ENCODE measurements around the gene MACO1. TPM values are rescaled to one million over a fixed set of nuclear protein-coding genes. Genes with fewer than 3 reads are reported as not detected.
A peak's percentile ranks its signal among the peaks of the same experiment; 100 is the strongest.
"Not testable (repeated sequence)": the region's sequence is repeated elsewhere in the genome, so short reads cannot be mapped to it uniquely, and the experiment has no call there.

Gene MACO1, protein sequence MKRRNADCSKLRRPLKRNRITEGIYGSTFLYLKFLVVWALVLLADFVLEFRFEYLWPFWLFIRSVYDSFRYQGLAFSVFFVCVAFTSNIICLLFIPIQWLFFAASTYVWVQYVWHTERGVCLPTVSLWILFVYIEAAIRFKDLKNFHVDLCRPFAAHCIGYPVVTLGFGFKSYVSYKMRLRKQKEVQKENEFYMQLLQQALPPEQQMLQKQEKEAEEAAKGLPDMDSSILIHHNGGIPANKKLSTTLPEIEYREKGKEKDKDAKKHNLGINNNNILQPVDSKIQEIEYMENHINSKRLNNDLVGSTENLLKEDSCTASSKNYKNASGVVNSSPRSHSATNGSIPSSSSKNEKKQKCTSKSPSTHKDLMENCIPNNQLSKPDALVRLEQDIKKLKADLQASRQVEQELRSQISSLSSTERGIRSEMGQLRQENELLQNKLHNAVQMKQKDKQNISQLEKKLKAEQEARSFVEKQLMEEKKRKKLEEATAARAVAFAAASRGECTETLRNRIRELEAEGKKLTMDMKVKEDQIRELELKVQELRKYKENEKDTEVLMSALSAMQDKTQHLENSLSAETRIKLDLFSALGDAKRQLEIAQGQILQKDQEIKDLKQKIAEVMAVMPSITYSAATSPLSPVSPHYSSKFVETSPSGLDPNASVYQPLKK
- total RNA-seq: 10.3 TPM
- long read RNA-seq, partial matches to known transcripts: 6 of 11 reads
- long read RNA-seq, other reads (novel, unspliced or antisense): 2 of 11 reads

DNA sequence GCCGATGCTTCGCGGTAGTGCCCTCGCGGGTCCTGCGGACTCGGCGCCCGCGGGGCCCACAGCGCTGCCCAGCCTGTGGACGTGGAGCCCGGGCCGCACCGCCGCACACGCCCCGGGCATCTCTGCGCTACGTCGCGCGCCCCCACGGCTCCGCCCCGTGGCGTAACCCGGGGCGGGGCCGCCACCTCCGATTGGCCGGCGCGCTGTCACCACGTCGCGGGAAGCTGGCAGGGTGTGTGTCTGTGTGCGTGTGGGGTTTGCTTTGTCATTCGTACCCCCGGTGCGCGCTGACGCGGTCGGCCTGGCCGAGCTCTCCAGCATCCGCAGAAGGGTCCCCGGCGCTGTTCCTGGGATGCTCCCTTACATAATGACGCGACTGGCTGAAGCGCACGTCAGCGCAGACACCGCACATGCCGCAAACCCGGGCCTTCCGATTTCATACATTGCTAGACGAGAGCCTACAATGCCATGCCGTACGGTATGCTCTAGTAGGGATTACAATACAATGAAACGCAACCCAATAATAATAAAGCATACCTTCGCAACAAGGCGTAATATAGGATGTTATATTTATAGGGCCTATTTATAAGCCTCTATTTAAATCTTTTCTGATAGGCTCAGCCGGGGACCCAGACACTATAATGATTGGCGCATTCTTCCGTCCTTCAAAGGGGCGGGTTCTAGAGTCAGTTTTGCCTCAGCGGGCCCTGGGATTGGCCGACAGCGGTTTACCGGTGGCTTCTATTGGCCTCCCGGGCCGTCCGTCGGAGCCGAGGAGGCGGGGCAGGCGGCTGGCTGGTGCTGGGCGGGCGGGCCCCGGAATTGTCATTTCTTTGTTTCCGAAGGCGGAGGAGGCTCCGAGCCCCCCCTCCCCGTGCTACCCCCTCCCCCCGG lies at the start of gene MACO1:
Gene MACO1 (plus strand): TSS at position 825 of the 894 bp plus-strand sequence. CDS start 202 bp downstream, outside the sequence.
- DNase-seq (ENCODE audit: low spot score): peak; percentile 98
- intact Hi-C loops (cut with DNase I): loop anchor here (5.0 kb wide), 2 partner anchors 52 to 93 kb away; partner anchors contain the start of gene TMEM50A

DNA sequence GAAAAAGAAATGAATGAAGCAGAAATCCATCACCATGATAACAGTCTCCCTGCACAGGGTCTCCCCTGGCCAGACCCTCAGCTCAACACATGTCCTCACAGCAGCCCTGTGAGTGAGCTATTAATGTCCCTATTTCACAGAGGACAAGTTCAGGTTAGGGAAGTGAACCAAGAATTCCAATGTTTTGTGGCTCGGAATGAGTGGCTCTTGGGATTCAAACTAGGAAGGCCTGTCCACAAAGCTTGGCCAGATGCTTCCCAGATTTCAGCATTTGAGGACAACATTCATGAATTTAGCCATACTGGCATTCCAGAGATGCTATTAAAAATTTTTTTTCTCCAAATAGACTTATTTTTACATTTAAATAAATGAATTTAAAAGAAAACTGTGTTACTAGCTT lies 48.2 kb upstream of the MACO1 start:
- intact Hi-C loops (cut with DNase I): not testable (repeated sequence)

DNA sequence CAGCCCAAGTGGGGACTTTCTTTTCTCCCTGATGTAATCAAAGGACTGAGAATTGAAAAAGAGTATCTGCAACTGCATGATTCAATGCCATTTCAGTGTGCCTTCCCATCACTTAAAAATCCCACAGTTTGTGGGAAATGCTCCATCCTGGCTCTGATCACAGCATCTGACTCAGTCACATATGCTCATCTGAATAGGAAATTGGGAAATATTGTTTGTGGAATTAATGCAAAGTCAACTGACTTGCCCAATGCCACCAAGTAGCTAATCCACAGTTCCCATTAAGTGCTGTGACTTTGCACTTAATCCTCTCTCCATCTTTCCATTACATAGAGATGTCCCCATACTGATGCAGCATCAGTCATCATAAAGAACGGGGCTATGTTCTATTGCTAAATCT lies 47.6 kb upstream of the MACO1 start:
- DNase-seq (ENCODE audit: low spot score); intact Hi-C loops (cut with DNase I): not testable (repeated sequence)

More for the DNA sequence above, 48.2 kb upstream of the MACO1 start:
- not testable (repeated sequence) for DNase-seq (ENCODE audit: low spot score)

DNA sequence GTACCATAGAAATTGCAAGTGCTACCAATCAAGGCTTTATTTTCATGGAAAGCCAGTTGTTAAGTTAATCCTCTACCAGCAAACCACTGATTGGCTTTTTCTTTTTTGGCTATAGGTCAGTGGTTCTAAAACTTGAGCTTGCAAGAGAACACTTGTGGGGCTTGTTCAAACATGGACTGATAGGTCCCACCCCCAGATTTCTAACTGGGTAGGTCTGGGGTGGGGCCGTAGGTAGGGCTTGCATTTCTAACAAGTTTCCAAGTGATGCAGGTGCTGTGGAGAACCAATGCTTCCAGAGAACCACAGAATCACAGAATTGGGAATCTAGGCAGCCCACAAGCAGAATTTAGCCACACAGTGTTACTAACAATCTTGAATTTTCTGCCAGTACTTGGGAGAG lies 46.8 kb upstream of the MACO1 start:
- DNase-seq (ENCODE audit: low spot score); intact Hi-C loops (cut with DNase I): not testable (repeated sequence)

DNA sequence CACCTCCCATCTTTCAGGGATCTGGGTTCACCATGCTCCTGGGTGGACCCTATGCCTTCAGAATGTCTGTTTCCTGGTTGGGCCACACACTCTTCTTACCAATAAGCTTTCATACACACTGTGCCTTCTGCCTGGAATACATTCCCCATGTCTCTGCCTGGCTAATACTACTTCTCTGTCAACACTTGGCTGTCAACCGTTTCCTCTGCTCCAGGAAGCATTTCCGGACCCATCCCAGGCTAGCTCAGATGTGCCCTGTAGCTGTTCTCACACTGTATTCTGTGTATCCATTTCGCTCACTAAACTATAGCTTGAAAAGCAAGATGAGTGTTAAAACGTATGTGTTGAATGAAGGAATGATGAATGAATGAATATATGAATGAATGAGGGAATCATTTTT lies 43.6 kb upstream of the MACO1 start:
- DNase-seq (ENCODE audit: low spot score); intact Hi-C loops (cut with DNase I): not testable (repeated sequence)

DNA sequence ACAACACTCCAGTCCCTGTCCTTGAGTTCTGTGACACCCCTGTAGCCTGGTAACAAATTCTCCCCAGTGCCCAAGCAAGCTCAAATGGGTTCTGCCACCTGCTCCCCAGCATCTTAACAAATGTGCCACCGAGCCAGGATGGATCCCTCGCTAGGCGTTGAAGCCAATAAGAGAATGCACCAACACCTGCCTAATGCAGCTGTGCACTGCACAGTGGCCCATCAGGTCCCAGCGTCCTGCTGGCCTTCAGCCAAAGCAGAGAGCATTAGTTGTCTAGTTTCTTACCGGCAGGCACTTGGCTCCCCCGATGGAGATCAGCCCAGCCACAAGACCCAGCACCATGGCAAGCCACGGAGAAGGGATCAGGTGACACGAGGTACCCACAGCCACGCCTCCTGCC lies 42.0 kb upstream of the MACO1 start:
- intact Hi-C loops (cut with DNase I); DNase-seq (ENCODE audit: low spot score): not testable (repeated sequence)

DNA sequence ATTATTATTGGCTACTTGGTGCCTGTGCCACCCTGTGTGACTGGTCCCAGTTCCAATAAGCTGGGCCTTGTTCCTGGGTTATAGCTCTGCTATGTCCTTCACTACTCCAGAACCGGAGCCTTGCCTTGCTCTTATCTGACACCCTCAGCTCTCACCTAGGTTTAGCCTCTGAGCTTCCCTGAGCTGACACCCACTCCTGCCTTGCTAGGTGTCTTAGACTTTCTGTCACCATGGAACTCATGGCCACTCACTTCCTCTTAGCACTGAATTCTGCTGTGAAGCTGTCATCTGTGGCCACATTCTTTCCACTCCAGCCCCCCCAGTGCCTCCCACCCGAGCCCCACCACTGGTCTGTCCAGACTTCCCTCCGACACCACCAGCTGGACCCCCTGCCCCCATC lies 41.0 kb upstream of the MACO1 start:
- intact Hi-C loops (cut with DNase I); DNase-seq (ENCODE audit: low spot score): not testable (repeated sequence)

DNA sequence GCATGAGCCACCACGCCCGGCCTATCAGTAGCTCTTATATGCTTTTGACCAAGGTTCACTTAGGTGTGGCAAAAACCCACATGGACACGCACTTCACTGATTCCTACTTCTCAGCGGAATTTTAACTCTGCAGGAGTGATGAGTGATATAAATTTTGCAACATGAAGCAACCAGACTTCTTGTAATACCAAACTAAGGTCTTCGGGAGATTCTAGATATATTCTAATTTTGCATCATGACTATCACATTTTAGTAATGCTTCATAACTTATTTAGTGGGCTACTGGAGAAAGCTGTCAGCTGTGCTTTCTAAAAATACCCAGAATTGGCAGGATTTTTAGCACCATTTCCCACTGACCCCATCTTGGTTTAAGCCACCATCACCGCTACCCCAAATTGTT lies 37.9 kb upstream of the MACO1 start:
- no peak for DNase-seq (ENCODE audit: low spot score)
- intact Hi-C loops (cut with DNase I): no loop called here

DNA sequence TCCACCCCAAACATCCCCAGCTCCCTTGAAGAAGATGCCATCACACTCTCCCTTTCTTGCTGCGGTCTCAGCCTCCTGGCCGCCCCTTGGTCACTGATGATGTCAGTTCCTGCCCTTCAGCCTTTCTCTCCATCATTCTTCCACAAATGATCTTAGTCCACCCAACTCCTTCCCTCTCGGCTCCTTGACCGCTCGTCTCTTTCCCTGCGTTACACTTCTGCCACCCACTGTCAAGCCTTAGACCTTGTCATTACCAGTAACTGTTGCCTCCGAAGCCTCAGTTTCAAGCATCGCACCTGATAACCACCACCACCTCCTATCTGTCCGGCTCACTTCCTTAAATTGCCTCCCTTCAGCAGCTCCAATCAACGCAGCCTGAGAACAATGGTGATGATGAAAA lies 33.1 kb upstream of the MACO1 start:
- intact Hi-C loops (cut with DNase I); DNase-seq (ENCODE audit: low spot score): not testable (repeated sequence)

DNA sequence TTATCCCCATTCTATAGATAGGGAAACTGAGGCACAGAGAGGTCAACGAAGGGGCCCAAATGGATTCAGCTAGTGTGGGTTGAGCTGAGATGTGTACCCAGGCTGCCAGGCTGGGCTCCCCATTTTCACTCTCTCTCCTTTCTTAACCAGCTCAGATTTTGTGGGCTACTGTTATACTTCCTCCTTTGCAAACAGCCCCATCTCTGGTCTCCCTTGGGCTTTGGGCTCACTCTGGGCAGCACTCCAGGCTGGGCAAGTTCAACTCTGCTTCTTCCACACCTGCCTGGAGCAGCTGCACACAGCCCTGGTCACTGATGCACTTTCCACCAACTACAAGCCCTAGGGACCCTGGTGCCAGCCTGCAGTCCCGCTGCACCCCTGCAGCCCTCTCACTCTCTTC lies 32.6 kb upstream of the MACO1 start:
- intact Hi-C loops (cut with DNase I); DNase-seq (ENCODE audit: low spot score): not testable (repeated sequence)

DNA sequence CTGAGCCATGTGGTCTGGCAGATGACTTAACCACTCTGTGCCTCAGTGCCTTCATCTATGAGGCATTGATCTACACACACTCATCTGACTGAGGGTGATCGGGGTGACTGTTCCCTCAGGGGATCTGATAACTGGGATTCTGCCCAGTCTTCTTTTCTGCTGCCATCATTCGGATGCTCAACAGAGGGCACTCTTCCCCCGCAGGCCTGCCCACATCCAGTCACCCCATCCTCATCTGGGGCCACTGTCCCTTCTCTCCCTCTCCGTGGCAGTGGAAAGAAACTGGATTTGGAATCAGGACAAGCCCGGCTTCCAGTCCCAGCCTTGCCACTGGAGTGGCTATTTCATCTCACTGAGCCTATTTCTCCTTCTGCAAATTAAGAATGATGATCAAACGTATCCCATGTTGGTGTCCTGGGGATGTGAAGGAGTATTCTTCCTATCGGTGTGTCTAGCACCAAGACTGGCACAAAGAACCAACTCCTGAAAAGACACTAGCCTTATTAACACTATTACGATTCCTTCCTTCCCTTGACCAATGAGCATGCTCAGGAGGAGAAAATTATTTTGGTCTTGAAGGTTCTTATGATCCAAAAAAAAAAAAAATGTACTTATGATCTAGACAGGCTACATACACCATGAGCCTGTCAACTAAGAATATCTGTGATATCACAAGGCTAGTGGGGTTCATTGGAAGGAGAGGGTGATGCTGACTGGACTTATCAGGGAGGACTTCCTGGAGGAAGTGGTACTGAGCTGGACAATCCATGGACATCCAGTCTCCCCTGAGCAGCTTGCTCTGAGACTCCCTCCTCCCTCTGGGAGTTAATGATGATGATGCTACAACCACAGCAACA lies 27.5 kb upstream of the MACO1 start:
- DNase-seq (ENCODE audit: low spot score): not testable (repeated sequence)
- intact Hi-C loops (cut with DNase I): loop anchor here (5.0 kb wide), 1 partner anchor 114 kb away; no protein-coding TSS in a partner anchor

DNA sequence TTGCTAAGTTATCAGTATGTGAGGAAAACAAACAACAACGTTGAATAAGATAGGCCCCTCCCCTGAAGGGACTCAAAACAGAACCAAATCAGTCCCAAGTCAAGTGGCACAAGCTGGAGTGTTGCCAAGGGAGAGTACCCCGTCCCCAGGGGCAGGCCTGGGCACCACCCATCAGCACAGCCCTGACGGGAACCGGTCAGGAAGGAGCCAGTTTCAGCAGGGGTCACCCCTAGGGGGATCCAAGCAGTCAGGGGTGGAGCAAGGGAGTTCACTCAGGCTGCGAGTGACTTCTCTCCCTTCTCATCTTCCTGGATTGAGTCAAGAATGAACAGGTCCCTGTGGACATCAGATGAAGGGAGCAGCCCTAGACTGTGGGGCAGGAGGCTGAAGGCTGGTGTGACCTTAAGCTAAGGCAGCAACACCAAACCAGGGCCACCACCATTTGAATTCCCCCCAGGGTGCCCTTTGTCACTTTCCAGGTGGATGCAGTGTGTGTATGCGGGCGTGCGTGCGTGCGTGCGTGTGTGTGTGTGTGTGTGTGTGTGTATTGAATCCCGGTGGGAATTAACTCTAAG lies 24.9 kb upstream of the MACO1 start:
- DNase-seq (ENCODE audit: low spot score); intact Hi-C loops (cut with DNase I): not testable (repeated sequence)

DNA sequence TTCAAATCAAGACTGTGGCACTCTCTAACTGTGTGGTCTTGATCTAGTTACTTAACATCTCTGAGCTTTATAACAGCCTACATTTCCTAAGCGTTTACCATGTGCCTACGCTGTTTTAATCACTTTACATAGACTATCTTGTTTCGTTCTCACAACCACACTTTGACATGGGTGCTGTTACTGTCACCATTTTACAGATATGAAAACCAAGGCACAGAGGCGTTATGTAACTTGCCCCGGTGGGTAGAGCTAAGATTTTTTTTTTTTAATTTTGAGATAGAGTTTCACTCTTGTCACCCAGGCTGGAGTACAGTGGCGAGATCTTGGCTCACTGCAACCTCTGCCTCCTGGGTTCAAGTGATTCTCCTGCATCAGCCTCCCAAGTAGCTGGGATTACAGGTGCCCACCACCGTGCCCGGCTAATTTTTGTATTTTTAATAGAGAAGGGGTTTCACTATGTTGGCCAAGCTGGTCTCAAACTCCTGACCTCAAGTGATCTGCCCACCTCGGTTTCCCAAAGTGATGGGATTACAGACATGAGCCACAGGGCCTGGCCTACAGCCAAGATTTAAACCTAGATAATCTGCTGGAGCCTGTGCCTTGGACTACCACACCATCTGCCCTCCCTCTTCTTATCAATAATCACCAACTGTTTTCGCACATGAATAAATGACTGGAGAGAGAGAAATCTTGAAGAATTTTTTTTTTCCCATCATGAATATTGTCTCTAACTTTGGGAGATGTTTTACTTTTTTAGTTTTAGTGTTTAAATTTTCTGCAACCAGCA lies 20.9 kb upstream of the MACO1 start:
- intact Hi-C loops (cut with DNase I); DNase-seq (ENCODE audit: low spot score): not testable (repeated sequence)

DNA sequence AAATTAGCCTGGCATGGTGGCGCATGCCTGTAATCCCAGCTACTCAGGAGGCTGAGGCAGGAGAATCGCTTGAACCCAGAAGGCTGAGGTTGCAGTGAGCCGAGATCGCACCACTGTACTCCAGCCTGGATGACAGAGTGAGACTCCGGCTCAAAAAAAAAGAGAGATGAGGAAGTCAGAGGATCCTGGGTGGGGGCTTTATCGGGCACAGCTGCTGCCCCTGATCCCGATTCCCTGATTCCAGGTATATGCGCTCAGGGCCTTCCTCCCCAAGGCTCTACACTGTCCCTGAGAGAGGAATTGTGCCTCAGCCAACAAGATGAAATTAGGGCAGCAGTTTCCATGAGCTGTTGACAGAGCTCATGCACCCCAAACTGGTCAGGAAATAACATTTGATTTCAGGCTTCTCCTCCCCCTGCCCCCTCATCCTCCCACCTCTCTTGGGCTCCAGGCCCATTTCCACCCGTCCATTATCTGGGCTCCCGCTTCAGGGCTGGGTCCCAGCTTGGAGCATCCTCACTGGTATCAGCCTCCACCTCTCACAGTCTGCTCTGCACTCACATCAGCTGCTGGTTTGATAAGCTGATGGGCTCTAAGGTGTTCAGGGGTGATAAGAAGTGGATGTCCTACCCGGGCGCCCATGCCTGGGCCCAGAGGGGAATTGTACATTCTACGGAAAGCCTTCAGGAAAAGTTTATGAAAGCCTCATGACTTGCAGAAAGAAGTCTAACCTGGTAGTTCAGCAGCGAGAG lies 17.6 kb upstream of the MACO1 start:
- intact Hi-C loops (cut with DNase I); DNase-seq (ENCODE audit: low spot score): not testable (repeated sequence)

DNA sequence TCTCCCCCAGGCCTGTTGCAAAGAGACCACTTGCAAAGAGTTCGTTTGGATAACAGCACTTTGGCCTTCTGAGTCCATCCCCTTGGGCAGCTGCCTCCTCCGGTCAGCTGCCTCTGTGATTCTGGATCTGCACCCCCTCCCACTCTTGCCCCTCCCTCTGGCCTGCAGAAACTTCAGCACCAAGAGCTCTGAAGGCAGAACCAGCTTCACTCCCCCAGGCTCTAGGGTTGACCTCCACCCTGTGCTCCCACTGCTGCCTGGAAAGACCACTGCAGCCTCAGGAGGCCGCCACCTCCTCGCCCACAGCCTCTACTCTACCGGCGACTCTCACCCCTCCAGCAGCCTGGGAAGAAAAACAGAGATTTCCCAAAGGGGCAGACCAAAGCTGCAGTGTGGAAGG lies 16.5 kb upstream of the MACO1 start:
- DNase-seq (ENCODE audit: low spot score); intact Hi-C loops (cut with DNase I): not testable (repeated sequence)

DNA sequence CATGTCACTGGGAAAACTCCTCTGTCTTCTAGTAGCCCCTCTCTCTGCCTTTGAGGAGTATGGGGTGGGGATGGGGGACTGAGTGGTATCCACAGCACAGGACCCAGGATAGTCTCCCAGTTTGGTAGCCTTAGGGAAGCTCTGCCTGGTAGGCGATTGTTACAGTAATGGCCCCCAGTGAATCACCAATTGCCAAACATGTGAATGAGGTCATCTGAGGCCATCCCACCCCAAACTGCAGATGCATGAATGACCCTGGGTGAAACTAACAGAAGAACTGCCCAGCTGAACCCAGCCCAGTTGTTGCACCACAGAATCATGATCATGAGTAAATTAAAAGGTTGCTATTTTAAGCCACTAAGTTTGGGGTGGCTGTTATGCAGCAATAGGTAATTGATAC lies 16.1 kb upstream of the MACO1 start:
- intact Hi-C loops (cut with DNase I); DNase-seq (ENCODE audit: low spot score): not testable (repeated sequence)

DNA sequence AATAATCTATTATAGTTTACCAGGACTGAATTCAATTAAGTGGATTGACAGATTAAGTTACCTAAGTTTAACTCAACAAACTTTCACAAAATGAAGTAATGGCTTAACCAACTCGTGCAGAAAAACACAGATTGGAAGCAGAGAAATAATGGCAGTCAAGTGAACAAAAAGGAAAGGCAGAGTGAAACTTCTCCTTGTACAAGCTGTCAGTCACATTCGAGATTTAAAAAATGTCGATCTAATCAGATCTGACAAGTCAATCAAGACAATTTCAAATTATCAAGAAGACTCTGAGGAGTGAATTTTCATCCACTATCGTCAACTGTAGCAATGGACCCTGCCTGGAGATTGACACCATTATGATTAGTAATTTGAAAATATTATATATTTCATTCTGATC lies 13.4 kb upstream of the MACO1 start:
- DNase-seq (ENCODE audit: low spot score); intact Hi-C loops (cut with DNase I): not testable (repeated sequence)

Measured in cardiac septum (tissue), 1 donor.